Dermis microvascular lymphatic vessel endothelial cell (primary cell): Measurements from ENCODE around the gene TNFRSF19. TPM values are rescaled to one million over a fixed set of nuclear protein-coding genes. Genes with fewer than 3 reads are reported as not detected.

Experiments
- DNase-seq, 2 donors: peaks; one replicate each; pipeline versions ENCODE4 v3.0.0 to v3.0.0-alpha.2; 2010; ENCODE audit warnings: low read depth in 2 of 2
- total RNA-seq: library from RNA; depleted of rRNA; stranded (reverse); fragments of >200 nt; gene quantifications from 2 replicates; pipeline ENCODE4 v1.2.1, GENCODE V29; 2014

The TNFRSF19 gene
- total RNA-seq, 1 donor from 2014 or later, result under 0.01 TPM

GRCh38 chr13:23680845-23681669 lies 110.8 kb downstream of the TNFRSF19 start:
- DNase-seq, result no peak

GRCh38 chr13:23683084-23683483 lies 112.9 kb downstream of the TNFRSF19 start:
- DNase-seq, result no peak

GRCh38 chr13:23684647-23685046 lies 114.4 kb downstream of the TNFRSF19 start:
- DNase-seq, result no peak

GRCh38 chr13:23685416-23685815 lies 115.2 kb downstream of the TNFRSF19 start:
- DNase-seq, result no peak

GRCh38 chr13:23686948-23687347 lies 116.7 kb downstream of the TNFRSF19 start:
- no peak for DNase-seq

- DNase-seq, result no peak
These were observed 117.4 kb downstream of the TNFRSF19 start for GRCh38 chr13:23687614-23688013.

- no peak for DNase-seq
These were observed 118.1 kb downstream of the TNFRSF19 start for GRCh38 chr13:23688336-23688735.

GRCh38 chr13:23690668-23691067 lies 120.5 kb downstream of the TNFRSF19 start:
- DNase-seq, result no peak

- DNase-seq, result no peak
These were observed 122.6 kb downstream of the TNFRSF19 start for GRCh38 chr13:23692816-23693215.

GRCh38 chr13:23695196-23695595 lies 125.0 kb downstream of the TNFRSF19 start:
- no peak for DNase-seq

GRCh38 chr13:23695711-23696464 lies 125.7 kb downstream of the TNFRSF19 start:
- peak in 1 of 2 donors; percentile 5 for DNase-seq

GRCh38 chr13:23696610-23697009 lies 126.4 kb downstream of the TNFRSF19 start:
- no peak for DNase-seq

- no peak for DNase-seq
These were observed 127.6 kb downstream of the TNFRSF19 start for GRCh38 chr13:23697772-23698313.

- DNase-seq, result no peak
These were observed 129.1 kb downstream of the TNFRSF19 start for GRCh38 chr13:23699271-23699670.

- no peak for DNase-seq
These were observed 131.0 kb downstream of the TNFRSF19 start for GRCh38 chr13:23701186-23701585.

GRCh38 chr13:23701636-23702035 lies 131.4 kb downstream of the TNFRSF19 start:
- DNase-seq, result no peak

GRCh38 chr13:23703246-23703860 lies 133.1 kb downstream of the TNFRSF19 start:
- peak in 1 of 2 donors; percentile 31 for DNase-seq

- no peak for DNase-seq
These were observed 135.4 kb downstream of the TNFRSF19 start for GRCh38 chr13:23705583-23705982.

GRCh38 chr13:23707674-23708073 lies 137.5 kb downstream of the TNFRSF19 start:
- peak in 1 of 2 donors; percentile 36 for DNase-seq

GRCh38 chr13:23709536-23709935 lies 139.3 kb downstream of the TNFRSF19 start:
- DNase-seq, result no peak

GRCh38 chr13:23710366-23710765 lies 140.2 kb downstream of the TNFRSF19 start:
- no peak for DNase-seq

- DNase-seq, result no peak
These were observed 141.1 kb downstream of the TNFRSF19 start for GRCh38 chr13:23711355-23711754.
